GM21360 (cell line): ENCODE results near the gene PLEKHG5.
"Not testable (repeated sequence)": the region's sequence is repeated elsewhere in the genome, so short reads cannot be mapped to it uniquely, and the experiment has no call there.

Experiments
- ATAC-seq: cut with Tn5 transposase; IDR thresholded peaks from one replicate; pipeline ENCODE4 v1.9.1; 2021; ENCODE audit warnings: mild to moderate bottlenecking, moderate library complexity; ENCODE audit not compliant: unreplicated experiment

PLEKHG5 gene

GRCh38 chr1:6447818-6448748 is 43.4 kb downstream of the PLEKHG5 start:
- no peak for ATAC-seq

GRCh38 chr1:6447016-6447817 is 44.2 kb downstream of the PLEKHG5 start:
- ATAC-seq: no peak

- ATAC-seq: no peak
Measured at GRCh38 chr1:6446665-6447015, 44.8 kb downstream of the PLEKHG5 start.

- ATAC-seq: not testable (repeated sequence)
Measured at GRCh38 chr1:6445929-6446328, 45.5 kb downstream of the PLEKHG5 start.

DNA sequence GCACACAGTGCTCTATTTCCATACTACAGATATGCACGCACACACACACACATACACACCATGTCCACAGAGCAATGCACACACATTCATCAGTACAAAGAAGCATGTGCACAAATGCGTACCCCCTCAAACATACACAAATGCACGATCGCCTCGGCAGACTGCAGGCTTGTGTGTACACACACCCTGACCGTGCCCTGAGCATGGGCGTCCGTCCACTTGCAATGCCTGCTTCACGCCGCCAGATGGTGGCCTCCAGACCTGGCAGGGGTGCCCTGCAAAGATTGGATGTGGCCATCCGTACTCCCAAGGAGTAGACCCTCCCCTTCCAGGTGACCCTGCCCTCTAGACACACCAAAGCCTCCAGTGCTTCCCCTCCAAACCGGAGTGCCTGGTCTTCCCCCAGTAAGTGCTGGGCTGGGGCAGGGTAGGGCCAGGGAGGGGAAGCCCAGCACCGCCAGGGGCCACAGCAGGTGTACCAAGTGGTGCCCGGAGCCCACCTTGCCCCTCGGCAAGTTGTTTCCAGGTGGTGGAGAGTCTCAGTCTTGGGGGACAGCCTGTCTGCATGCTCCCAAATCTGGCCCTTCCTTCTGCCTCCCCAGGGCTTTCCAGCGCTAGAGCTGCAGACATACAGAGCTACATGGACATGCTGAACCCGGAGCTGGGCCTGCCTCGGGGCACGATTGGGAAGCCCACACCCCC is 46.3 kb downstream of the PLEKHG5 start:
- ATAC-seq: peak; percentile 42

- no peak for ATAC-seq
Measured at GRCh38 chr1:6444377-6444776, 47.1 kb downstream of the PLEKHG5 start.

GRCh38 chr1:6443339-6444115 is 47.9 kb downstream of the PLEKHG5 start:
- no peak for ATAC-seq

DNA sequence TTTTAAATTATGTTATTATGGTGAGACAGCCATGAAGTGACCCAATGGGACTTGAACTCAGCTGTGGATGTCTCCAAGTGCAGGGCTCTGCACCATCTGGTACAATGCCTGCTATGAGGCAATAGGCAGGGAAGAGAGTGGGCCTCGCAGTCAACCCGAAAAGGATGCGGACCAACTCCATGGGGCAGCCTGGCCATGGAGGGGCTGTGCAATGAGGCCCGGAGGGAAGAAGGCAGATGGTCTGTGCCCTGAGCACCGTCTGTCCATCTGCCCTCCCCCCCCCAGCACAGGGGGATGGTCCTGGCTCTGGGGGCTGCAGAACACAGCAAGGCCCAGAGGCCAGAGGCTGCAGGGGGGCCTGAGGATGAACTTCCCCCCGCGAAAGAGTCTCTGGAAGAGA is 49.9 kb downstream of the PLEKHG5 start:
- ATAC-seq: no peak

- no peak for ATAC-seq
Measured at GRCh38 chr1:6440198-6441126, 51.0 kb downstream of the PLEKHG5 start.

DNA sequence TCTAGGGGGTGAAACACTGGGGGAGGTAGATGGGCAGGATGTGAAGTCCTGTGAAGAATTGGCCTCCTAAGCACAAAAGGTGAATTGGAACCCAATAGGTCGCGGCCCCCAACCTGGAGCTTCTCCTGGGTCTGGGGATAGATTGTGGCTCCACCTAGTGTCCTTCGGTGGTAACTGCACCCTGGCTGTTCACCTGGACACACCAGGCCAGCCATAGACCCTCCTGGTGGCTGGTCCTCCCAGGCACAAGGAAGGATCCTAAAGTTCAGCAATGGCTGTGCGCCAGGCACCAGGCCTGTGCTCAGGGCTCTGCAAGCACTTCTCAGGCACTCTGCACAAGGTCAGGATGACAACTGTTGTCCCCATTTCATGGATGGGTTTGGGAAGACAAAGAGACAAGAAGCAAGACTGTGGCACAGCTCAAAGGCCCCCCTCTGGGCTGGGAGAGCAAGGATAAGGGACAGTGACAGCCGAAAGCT is 53.4 kb downstream of the PLEKHG5 start:
- ATAC-seq: peak; percentile 67

DNA sequence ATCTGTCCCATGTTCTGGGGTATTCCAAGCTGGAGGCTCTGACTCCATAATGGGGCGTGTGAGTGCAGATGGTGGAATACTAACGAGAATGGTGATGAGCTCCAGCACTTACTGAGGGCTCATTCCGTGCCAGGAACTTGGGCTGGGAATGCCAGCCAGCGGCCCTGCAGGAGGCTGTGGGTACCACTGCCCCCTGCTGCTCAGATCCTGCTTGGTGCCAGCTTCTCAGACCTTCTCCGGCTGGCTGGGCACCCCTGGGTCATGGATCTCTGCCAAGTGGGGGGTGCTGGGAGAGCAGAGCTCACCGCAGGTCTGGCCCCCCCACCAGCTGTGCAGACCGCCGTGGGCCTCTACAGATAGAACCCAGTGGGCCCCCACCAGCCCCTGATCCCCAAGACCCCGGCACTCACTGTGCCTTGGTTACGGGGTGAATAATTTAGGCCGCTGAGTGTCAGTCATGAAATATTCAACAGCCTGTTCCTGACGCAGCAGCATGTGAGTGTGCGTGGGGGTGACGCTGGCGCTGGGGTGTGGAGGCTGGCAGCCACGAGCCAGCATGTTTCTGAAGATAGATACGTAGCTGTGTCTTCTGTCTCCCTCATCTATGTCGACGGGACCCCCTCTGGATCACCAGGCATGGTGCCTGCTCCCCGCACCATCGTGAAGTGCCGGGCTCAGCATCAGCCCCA is 54.3 kb downstream of the PLEKHG5 start:
- not testable (repeated sequence) for ATAC-seq

DNA sequence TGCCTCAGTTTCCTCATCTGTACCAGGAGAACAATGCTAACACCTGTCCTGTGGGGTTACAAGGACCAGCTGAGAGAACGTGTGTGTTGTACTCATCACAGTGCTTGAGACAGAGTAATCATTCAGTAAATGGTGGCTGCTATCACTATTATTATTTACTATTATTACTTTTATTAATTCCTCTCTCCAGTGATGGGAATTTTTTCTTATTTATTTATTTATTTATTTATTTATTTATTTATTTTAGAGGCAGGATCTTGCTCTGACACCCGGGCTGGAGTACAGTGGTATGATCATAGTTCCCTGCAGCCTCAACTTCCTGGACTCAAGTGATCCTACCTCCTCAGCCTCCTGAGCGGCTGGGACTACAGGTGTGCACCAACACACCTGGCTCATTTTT is 55.2 kb downstream of the PLEKHG5 start:
- not testable (repeated sequence) for ATAC-seq

DNA sequence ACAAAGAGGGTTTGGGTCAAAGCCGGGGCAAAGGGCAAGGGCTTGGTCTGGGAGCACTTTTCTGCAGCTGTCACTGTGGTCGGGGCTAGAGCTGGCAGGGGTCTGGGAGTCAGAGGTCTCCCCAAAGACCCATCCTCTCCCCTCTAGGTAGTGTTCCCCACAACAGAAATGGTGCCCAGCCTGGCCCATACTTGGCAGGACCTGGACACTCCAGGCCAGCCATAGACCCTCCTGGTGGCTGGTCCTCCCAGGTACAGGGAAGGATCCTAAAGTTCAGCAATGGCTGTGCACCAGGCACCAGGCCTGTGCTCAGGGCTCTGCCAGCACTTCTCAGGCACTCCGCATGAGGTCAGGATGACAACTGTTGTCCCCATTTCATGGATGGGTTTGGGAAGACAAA is 55.9 kb downstream of the PLEKHG5 start:
- no peak for ATAC-seq

DNA sequence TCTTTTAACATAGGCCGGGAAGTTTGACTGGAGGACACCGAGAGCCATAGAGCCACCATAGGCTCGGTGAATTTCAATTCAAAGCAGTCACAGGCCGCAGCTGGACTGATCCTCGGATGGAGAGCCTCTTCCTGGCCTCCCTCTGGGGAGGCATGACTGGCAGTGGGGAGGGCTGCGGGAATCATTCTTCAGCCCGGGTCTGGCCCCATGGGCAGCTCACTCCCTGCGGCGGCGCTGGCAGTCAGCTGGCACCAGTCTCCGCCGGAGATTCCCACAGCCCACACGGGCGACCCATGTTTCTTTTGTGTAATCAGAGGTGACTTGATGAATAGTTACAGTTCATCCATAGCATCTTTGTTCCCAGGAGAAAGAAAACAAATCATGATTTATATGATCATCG is 56.3 kb downstream of the PLEKHG5 start:
- no peak for ATAC-seq

DNA sequence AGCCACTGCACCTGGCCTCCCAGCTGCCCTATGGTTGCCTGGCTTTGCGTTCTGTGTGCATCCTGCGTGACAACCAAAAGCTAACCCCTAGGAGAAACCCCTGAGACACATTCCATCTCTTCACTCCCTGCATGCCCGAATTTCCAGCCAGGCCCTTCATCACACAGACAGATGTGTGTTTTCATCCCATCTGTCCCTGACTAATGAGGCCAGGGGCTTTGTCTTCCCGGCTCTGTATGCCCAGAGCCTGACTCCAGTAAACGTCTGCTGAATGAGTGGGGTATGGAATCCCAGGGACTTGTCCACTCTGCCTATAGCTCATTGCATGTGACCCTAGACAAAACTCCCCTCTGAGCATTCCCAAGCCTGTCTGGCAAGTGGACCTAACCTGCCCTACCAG is 57.3 kb downstream of the PLEKHG5 start:
- no peak for ATAC-seq

GRCh38 chr1:6431645-6432579 is 59.6 kb downstream of the PLEKHG5 start:
- ATAC-seq: not testable (repeated sequence)

GRCh38 chr1:6429660-6430411 is 61.6 kb downstream of the PLEKHG5 start:
- ATAC-seq: not testable (repeated sequence)
